ENCODE measurements around the gene GPBP1.
"Not testable (repeated sequence)": the region's sequence is repeated elsewhere in the genome, so short reads cannot be mapped to it uniquely, and the experiment has no call there.

The GPBP1 gene

DNA sequence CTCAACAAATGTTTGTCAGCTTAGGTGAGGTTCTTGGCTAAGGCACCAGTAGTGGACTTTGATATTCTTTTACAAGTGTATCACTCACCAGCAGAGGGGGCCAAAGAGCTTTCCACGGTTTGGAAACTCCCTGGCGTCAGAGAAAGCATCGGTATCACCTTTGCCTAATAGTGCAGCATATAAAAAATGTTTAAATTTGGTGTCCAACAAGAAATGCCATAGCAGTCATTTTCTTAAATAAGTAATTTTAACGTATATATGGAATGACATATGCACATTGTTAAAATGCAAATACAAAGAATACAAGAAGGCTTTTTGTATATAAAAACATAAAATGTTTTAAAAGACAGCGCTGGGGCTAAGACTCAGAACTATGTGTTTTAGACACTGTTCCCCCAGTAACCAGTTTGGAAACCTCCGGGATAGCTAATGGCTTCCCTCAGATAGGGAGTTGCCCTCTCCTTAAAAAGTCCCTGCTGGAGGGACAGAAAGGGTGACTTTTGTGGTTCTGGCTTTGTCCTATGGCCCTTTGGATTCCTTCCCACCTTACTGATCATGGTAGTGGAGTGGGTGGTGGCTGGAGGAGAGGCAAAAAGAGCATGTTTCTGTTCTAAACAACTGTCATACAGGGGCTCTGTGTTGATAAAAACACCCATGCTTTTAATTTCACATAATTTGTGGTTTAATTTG is 124.6 kb downstream of the GPBP1 start:
- peak; percentile 61 for DNase-seq

DNA sequence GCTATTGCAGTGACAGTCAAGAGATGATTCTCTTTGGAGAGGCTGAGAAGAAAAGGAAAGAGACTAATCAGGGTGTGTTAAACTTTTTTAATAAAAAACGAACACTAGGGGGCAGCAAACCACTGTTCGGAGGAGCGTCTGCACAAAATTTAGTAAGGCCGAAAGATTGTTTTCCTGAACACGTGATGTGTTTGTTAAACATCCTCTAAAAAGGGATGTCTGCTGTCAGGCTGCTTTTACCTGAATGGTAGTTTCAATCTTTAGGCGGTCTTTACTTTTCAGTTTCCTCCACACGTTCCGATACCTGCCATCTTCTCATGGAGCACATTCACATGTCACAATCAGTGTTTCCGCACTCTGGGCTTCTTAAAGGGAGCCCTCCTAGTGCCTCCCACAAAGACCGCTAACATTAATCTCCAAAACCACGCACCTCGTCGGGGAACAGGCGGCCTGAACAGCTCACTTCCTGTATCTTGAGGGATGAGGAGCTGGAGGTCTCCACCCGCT is 125.2 kb downstream of the GPBP1 start:
- peak; percentile 61 for DNase-seq

DNA sequence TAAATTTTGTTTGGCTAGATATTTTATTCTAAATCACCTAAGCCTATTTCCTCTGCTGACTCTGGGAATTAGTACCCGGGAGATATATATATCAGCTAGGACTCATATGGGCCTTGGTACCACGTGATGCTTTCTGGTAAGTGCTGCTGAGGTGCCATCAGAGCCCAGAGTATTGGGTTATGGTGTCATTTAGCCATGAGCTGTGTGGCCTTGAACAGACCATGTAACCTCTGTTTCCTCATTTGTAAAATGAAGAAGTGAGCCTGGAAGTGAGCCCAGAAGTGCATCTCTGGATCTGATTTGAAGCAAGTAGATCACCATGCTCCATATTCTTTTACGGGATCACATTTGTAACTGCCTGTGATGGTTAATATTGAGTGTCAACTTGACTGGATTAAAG is 126.1 kb downstream of the GPBP1 start:
- no peak for DNase-seq

DNA sequence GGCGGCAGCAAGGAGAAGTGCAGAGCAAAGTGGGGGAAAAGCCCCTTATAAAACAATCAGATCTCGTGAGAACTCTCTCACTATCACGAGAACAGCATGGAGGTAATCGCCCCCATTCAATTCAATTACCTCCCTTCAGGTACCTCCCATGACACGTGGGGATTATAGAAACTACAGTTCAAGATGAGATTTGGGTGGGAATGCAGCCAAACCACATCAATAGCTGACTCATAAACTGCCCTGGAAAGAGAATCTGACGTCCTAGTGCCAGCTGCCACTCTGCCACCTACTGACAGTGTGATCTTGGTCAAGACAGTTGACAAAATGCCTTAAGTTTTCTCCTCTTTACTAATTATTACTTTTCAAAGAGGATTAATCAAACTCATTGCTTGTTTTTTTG is 128.3 kb downstream of the GPBP1 start:
- DNase-seq = peak; percentile 12

DNA sequence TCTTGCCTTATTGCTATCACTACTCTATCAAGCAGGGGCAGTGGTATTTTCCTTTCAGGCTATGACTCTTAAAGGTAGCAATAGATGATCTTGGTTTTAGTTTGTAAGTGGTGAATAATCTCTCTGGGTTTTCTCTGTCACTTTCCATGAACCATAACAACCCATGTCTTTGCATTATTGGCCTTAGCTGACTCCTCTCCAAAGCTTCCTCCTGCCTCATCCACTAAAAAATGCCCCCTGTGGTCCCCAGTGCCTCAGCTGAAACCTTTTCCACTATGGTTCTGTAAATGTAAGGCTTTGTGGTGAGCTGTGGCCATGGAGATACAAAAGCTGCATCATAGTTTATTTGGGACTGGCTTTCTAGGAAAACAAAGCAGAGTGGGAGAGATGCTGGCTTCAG is 128.8 kb downstream of the GPBP1 start:
- no peak for DNase-seq

DNA sequence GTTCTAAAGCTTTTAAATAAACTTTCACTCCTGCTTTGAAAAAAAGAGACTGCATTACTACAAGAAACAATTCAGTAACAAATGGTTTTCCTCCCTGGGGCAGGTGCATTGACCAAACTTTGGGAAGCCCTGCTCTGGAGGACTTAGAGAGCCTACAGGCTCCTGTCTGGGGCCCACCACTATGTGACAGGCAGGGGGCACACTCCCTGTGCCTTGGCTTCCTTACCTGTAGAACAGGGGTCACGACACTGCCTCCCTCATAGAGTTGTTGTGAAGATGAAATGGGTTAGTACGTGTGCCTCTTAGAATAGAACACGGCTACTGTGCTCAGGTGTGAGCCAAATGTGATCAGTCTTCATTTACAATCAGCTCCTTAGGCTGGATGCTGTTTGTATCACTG is 130.1 kb downstream of the GPBP1 start:
- DNase-seq = no peak

DNA sequence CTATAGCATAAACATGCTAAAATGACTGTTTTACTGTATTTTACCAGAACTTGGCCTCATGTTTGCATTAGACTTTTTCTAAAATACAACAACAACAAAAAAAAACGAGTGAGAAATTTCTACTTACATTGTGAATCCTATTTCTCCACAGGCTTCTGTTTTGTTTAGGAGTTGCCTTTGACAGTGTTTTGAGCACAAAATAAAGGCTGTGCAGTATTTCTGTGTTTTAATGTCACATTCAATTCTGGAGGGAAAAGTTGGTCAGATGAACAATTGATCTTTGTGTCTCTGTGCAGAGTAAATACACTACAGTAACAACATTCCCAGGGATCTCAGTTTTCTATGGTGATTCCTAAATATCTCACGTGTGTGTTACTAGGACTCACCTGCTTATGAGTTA is 131.1 kb downstream of the GPBP1 start:
- no peak for DNase-seq

DNA sequence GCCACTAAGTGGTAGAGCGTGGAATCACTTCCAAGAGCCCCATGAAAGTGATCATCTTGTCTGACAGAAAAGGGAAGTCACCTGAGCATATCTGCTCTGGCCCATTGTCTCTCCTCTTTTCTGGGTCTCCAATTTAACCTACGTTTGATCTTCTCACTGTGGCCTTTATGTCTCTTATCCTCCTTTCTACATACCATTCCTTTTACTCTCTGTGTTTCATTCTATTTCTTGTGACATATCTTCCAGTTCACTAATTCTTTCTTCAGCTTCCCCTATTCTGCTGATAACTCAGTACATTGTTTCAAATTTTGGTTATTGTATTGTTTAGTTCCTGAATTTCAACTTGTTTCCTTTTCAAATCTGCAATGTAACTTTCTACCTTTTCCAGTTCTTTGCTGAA is 132.5 kb downstream of the GPBP1 start:
- no peak for DNase-seq

DNA sequence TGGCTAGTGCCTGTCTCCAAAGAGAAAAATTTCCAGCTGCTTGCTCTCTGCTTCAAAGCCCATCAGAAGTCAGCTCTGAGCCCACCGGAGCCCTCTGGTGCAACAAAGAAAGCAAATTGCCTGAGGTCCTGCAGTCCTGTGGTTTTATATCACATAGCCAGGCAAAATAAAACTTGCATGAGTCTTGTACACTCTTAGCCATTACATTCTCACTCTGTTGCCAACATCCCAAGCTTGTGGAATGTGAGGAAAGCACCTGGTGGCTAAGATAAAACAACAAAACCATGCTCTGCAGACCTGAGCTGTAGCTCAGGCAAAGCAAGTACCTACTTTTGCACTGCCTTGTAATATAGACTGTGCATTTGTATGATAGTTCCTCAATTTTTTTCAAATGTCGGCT is 133.7 kb downstream of the GPBP1 start:
- no peak for DNase-seq

DNA sequence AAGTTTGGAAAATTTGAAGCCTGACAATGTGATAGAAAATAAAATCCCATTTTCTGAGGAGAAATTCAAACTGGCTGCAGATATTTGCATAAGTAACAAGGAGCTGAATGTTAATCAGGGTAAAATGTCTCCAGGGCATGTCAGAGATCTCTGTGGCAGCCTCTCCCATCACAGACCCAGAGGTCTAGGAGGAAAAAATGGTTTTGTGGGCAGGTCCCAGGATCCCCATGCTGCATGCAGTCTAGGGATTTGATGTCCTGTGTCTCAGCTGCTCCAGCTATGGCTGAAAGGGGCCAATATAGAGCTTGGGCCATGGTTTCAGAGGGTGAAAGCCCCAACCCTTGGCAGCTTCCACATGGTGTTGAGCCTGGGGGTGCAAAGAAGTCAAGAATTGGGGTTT is 135.2 kb downstream of the GPBP1 start:
- DNase-seq = not testable (repeated sequence)

DNA sequence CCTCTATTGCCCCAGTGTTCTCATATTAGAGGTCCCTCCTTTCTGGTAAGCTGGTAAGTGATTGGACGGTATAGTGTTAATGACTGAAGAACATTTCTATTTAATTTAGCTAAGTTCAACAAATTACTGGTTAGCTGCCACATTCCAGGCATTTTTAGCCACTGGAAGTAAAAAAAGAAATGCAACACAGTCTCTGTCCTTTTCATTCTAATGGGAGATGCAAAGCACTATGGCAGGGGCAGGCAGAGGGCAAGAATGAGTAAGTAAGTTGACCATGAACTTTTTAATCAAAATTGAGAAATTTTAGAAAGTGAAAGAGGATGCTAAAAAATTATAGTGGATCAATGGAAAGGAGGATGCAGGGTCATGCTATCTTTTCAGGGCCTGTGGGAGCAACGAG is 137.4 kb downstream of the GPBP1 start:
- DNase-seq = no peak

DNA sequence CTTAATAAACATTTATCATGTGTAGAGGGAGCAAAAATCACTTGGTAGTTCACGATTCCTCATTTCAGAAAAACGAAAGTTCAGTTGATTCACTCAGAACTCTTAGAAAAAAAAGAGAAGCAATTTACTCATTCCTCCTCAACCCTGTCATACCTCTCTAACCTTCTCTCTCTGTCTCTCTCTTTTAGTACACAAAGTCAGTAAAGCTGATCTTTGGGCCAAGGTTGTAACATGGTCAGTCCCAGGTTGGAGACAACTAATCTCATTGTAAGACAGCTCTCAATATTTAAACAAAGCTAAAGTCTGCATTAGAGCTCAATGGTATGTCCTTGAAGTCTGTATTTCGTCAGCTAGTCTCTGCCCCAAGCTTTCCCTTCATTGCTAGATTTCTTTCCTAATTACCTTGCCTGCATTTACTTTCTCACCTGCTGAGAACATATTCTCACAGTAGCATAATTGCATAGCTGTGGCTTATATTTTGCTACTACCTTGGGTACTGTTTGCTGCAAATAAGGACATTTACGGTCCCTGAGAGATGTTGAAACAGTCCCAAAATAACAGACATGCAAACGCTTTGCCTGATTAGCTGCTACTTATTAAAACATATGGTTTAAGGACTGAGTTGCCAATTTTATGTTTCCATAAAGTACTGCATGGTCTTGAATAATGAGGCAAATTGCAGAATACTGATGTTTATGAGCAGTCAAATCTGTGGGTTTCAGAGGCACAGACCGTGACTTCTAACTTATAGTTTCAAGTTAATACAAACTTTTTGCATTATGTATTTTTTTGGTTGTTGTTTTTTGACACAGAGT is 138.3 kb downstream of the GPBP1 start:
- no peak for DNase-seq

DNA sequence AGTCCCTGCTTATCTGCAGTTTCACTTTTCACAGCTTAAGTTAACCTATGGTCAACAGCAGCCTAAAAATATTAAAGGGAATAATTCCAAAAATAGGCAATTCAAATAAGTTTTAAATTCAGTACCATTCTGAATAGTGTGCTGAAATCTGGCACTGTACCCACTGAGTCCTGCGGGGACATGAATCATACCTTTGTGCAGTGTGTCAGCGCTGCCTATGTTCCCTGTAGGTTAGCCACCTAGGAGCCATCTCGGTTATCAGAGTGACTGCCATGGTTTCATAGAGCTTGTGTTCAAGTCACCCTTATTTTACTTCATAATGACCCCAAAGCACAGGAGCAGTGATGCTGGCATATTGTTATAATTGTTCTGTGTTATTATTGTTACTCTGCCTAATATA is 139.9 kb downstream of the GPBP1 start:
- no peak for DNase-seq
